Activated T-helper 17 cell treated with anti-CD3 and anti-CD28 coated beads, Interleukin-2, amount 50 U/mL, for 72 hours (primary cell): ENCODE results near the gene MYO1C. TPM values are rescaled to one million over a fixed set of nuclear protein-coding genes. Genes with fewer than 3 reads are reported as not detected.

Experiments
- ATAC-seq: fragments of 150-1000 bp; cut with Tn5 transposase; replicated peaks from 2 replicates; pipeline ENCODE4 v1.10.0; 2021; ENCODE audit warnings: mild to moderate bottlenecking, moderate library complexity
- H3K27ac Mint-ChIP-seq: one replicate; pipeline ENCODE4 v1.8.0; 2022; ENCODE audit warnings: mixed read lengths
- H3K27me3 Mint-ChIP-seq: one replicate; pipeline ENCODE4 v1.8.0; 2022; ENCODE audit warnings: mixed read lengths
- H3K36me3 Mint-ChIP-seq: one replicate; pipeline ENCODE4 v1.8.0; 2022; ENCODE audit warnings: low read depth, mild to moderate bottlenecking, mixed read lengths
- H3K4me1 Mint-ChIP-seq: one replicate; pipeline ENCODE4 v1.8.0; 2022; ENCODE audit warnings: mixed read lengths
- H3K4me3 Mint-ChIP-seq: one replicate; pipeline ENCODE4 v1.8.0; 2022; ENCODE audit warnings: mild to moderate bottlenecking, mixed read lengths
- H3K9me3 Mint-ChIP-seq: one replicate; pipeline ENCODE4 v1.8.0; 2022; ENCODE audit warnings: mixed read lengths
- total RNA-seq, 2 donors: library from RNA; stranded (reverse); gene quantifications; one replicate each; pipeline ENCODE4 v1.2.3, GENCODE V29; 2022

Gene MYO1C
- total RNA-seq, 2 donors from 2014 or later = 46.6 to 51.0 TPM

- H3K4me1 Mint-ChIP-seq = peaks cover 5% of the 10 kb centered on the region
- no peaks in the 10 kb centered on the region for H3K9me3 Mint-ChIP-seq
- no peaks in the 10 kb centered on the region for H3K36me3 Mint-ChIP-seq
- H3K4me3 Mint-ChIP-seq = no peak overlapping the region
- ATAC-seq = no peak
- H3K27ac Mint-ChIP-seq = no peak overlapping the region
- no peaks in the 10 kb centered on the region for H3K27me3 Mint-ChIP-seq
Observed at GRCh38 chr17:1495265-1495989, 2.9 kb upstream of the MYO1C start.

- Mint-ChIP-seq H3K9me3 (no peaks in the 10 kb centered on the region), H3K4me3 (no peak overlapping the region), H3K27ac (no peak overlapping the region), H3K36me3 (no peaks in the 10 kb centered on the region), H3K27me3 (no peaks in the 10 kb centered on the region), H3K4me1 (peaks cover 7% of the 10 kb centered on the region)
- no peak for ATAC-seq
Observed at GRCh38 chr17:1494736-1495253, 2.3 kb upstream of the MYO1C start.

- H3K4me3 Mint-ChIP-seq = no peak overlapping the region
- no peaks in the 10 kb centered on the region for H3K27me3 Mint-ChIP-seq
- no peaks in the 10 kb centered on the region for H3K36me3 Mint-ChIP-seq
- peaks cover 7% of the 10 kb centered on the region for H3K4me1 Mint-ChIP-seq
- no peak for ATAC-seq
- no peaks in the 10 kb centered on the region for H3K9me3 Mint-ChIP-seq
- no peak overlapping the region for H3K27ac Mint-ChIP-seq
Observed at GRCh38 chr17:1494203-1494602, 1.7 kb upstream of the MYO1C start.

- Mint-ChIP-seq H3K27ac (no peak overlapping the region), H3K36me3 (no peaks in the 10 kb centered on the region), H3K4me3 (no peak overlapping the region), H3K4me1 (peaks cover 7% of the 10 kb centered on the region), H3K9me3 (no peaks in the 10 kb centered on the region), H3K27me3 (no peaks in the 10 kb centered on the region)
- ATAC-seq = no peak
Observed at GRCh38 chr17:1493291-1493980, 950 bp upstream of the MYO1C start.

- Mint-ChIP-seq H3K4me1 (peaks cover 12% of the 10 kb centered on the region), H3K9me3 (no peaks in the 10 kb centered on the region), H3K27ac (peak overlapping the region; percentile 70), H3K4me3 (peak overlapping the region; percentile 80), H3K36me3 (peaks cover 5% of the 10 kb centered on the region), H3K27me3 (no peaks in the 10 kb centered on the region)
- ATAC-seq = peak; percentile 77
Observed at GRCh38 chr17:1491443-1492248, 840 bp downstream of the MYO1C start.

GRCh38 chr17:1490643-1491442 is 1.6 kb downstream of the MYO1C start:
- peak; percentile 75 for ATAC-seq
- Mint-ChIP-seq H3K9me3 (no peaks in the 10 kb centered on the region), H3K4me1 (peaks cover 12% of the 10 kb centered on the region), H3K27ac (peak overlapping the region; percentile 52), H3K27me3 (no peaks in the 10 kb centered on the region), H3K4me3 (peak overlapping the region; percentile 83), H3K36me3 (peaks cover 7% of the 10 kb centered on the region)

GRCh38 chr17:1488826-1489270 is 3.6 kb downstream of the MYO1C start:
- ATAC-seq = no peak

GRCh38 chr17:1487939-1488825 is 4.3 kb downstream of the MYO1C start:
- peaks cover 22% of the 10 kb centered on the region for H3K36me3 Mint-ChIP-seq
- H3K4me1 Mint-ChIP-seq = peaks cover 12% of the 10 kb centered on the region
- peak; percentile 22 for ATAC-seq
- peak overlapping the region; percentile 83 for H3K4me3 Mint-ChIP-seq
- H3K27me3 Mint-ChIP-seq = no peaks in the 10 kb centered on the region
- no peak overlapping the region for H3K27ac Mint-ChIP-seq
- H3K9me3 Mint-ChIP-seq = no peaks in the 10 kb centered on the region

More at GRCh38 chr17:1488826-1489270, 3.6 kb downstream of the MYO1C start:
- H3K27me3 Mint-ChIP-seq = no peaks in the 10 kb centered on the region
- no peak overlapping the region for H3K27ac Mint-ChIP-seq
- H3K4me1 Mint-ChIP-seq = peaks cover 12% of the 10 kb centered on the region
- H3K36me3 Mint-ChIP-seq = peaks cover 15% of the 10 kb centered on the region
- H3K4me3 Mint-ChIP-seq = peak overlapping the region; percentile 83
- H3K9me3 Mint-ChIP-seq = no peaks in the 10 kb centered on the region

- Mint-ChIP-seq H3K4me3 (peak overlapping the region; percentile 83), H3K27ac (peak overlapping the region; percentile 83), H3K9me3 (no peaks in the 10 kb centered on the region), H3K36me3 (peaks cover 30% of the 10 kb centered on the region), H3K4me1 (peaks cover 12% of the 10 kb centered on the region), H3K27me3 (no peaks in the 10 kb centered on the region)
- peak; percentile 60 for ATAC-seq
Observed at GRCh38 chr17:1486802-1487695, 5.4 kb downstream of the MYO1C start.

- peak overlapping the region; percentile 83 for H3K4me3 Mint-ChIP-seq
- peaks cover 43% of the 10 kb centered on the region for H3K36me3 Mint-ChIP-seq
- ATAC-seq = peak; percentile 46
- no peaks in the 10 kb centered on the region for H3K27me3 Mint-ChIP-seq
- H3K4me1 Mint-ChIP-seq = peaks cover 10% of the 10 kb centered on the region
- H3K27ac Mint-ChIP-seq = peak overlapping the region; percentile 48
- no peaks in the 10 kb centered on the region for H3K9me3 Mint-ChIP-seq
Observed at GRCh38 chr17:1485423-1486376, 6.8 kb downstream of the MYO1C start.

- H3K4me3 Mint-ChIP-seq = peak overlapping the region; percentile 66
- peaks cover 5% of the 10 kb centered on the region for H3K4me1 Mint-ChIP-seq
Observed at GRCh38 chr17:1484676-1485422, 7.6 kb downstream of the MYO1C start.

More at GRCh38 chr17:1484676-1485422, 7.6 kb downstream of the MYO1C start:
- peak overlapping the region; percentile 48 for H3K27ac Mint-ChIP-seq
- no peaks in the 10 kb centered on the region for H3K27me3 Mint-ChIP-seq
- peak; percentile 20 for ATAC-seq
- H3K36me3 Mint-ChIP-seq = peaks cover 47% of the 10 kb centered on the region
- no peaks in the 10 kb centered on the region for H3K9me3 Mint-ChIP-seq
